ENCODE data around the gene CFAP47. TPM values are rescaled to one million over a fixed set of nuclear protein-coding genes. Genes with fewer than 3 reads are reported as not detected.

Gene CFAP47
- total RNA-seq, 1 donor from 2014 or later, result not detected

Other genes starting within 250 kb of the CFAP47 start
- gene MAGEB16, start 121.4 kb upstream of the CFAP47 start, total RNA-seq, result not detected